Measurements from ENCODE around the gene DAGLB.
"Not testable (repeated sequence)": the region's sequence is repeated elsewhere in the genome, so short reads cannot be mapped to it uniquely, and the experiment has no call there.

DAGLB gene

GRCh38 chr7:6397759-6398495, 49.8 kb downstream of the DAGLB start:
- not testable (repeated sequence) for DNase-seq (ENCODE audit: low read depth)

- DNase-seq (ENCODE audit: low read depth) = no peak
These were observed 51.7 kb downstream of the DAGLB start for GRCh38 chr7:6395898-6396595.

GRCh38 chr7:6394114-6394513, 53.6 kb downstream of the DAGLB start:
- DNase-seq (ENCODE audit: low read depth) = no peak

GRCh38 chr7:6393667-6394056, 54.1 kb downstream of the DAGLB start:
- DNase-seq (ENCODE audit: low read depth) = no peak

GRCh38 chr7:6392712-6393666, 54.8 kb downstream of the DAGLB start:
- DNase-seq (ENCODE audit: low read depth) = no peak

GRCh38 chr7:6389728-6390127, 58.0 kb downstream of the DAGLB start:
- DNase-seq (ENCODE audit: low read depth) = no peak

GRCh38 chr7:6387734-6388294, 59.9 kb downstream of the DAGLB start:
- no peak for DNase-seq (ENCODE audit: low read depth)

- no peak for DNase-seq (ENCODE audit: low read depth)
These were observed 61.0 kb downstream of the DAGLB start for GRCh38 chr7:6386779-6387178.

GRCh38 chr7:6385909-6386560, 61.7 kb downstream of the DAGLB start:
- DNase-seq (ENCODE audit: low read depth) = no peak

- DNase-seq (ENCODE audit: low read depth) = no peak
These were observed 62.5 kb downstream of the DAGLB start for GRCh38 chr7:6385110-6385781.

- no peak for DNase-seq (ENCODE audit: low read depth)
These were observed 63.4 kb downstream of the DAGLB start for GRCh38 chr7:6384327-6384726.

GRCh38 chr7:6382817-6383216, 64.9 kb downstream of the DAGLB start:
- no peak for DNase-seq (ENCODE audit: low read depth)

- not testable (repeated sequence) for DNase-seq (ENCODE audit: low read depth)
These were observed 65.9 kb downstream of the DAGLB start for GRCh38 chr7:6381846-6382245.

GRCh38 chr7:6380310-6381095, 67.3 kb downstream of the DAGLB start:
- DNase-seq (ENCODE audit: low read depth) = no peak

GRCh38 chr7:6379886-6380285, 67.9 kb downstream of the DAGLB start:
- no peak for DNase-seq (ENCODE audit: low read depth)

- DNase-seq (ENCODE audit: low read depth) = not testable (repeated sequence)
These were observed 69.2 kb downstream of the DAGLB start for GRCh38 chr7:6378556-6378955.

GRCh38 chr7:6376820-6377219, 70.9 kb downstream of the DAGLB start:
- no peak for DNase-seq (ENCODE audit: low read depth)

GRCh38 chr7:6375348-6376101, 72.2 kb downstream of the DAGLB start:
- no peak for DNase-seq (ENCODE audit: low read depth)

GRCh38 chr7:6367701-6368211, 80.0 kb downstream of the DAGLB start:
- DNase-seq (ENCODE audit: low read depth) = no peak

All from T-helper 22 cell (primary cell).